ENCODE results near the gene HSPD1.

DNA sequence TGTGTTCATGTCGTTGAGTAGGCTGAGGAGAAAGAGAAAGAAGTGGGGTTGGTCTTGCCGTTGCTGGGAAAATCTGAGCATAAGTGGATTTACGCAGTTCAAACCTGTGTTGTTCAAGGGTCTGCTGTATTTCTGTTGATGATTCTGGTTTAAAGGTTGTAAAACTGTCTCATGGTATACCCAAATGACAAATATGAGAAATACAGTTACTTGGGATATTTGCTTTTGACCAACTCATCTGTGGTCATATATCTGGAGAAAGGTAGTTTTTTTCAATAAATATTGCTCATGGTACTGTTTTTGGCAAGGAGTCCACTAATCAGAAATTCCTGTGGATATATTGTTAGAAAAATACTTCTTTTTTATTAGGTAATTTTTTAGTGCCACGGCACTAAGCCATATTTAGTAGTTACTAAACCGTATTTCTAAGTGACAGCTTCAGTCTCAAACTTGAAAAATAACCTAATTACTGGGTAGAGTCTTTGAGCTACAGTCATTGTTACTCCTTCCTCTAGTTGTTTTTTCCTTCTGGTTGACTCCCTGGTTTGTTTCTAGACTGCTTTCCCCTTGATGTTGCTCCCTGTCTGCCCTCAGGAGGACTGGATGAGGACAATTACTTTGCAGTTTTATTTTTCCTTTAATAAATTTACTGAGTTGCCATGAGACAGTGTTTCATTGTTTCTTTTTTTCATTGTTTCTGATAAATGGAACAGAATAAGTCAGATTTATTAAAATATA is 47.7 kb upstream of the HSPD1 start:
- TF ChIP-seq ZNF143 (CRISPR knock-in tag; IDR thresholded peaks at IDR 0.05) (no peak), ZNF629 (CRISPR knock-in tag; conservative IDR thresholded peaks at IDR 0.05) (no peak), MYNN (CRISPR knock-in tag; IDR thresholded peaks at IDR 0.05; ENCODE audit: low read depth) (no peak), MXI1 (IDR thresholded peaks at IDR 0.05; ENCODE audit: borderline replicate concordance, low read depth, low read length) (no peak), HMG20A (CRISPR knock-in tag; IDR thresholded peaks at IDR 0.05; ENCODE audit: borderline replicate concordance) (no peak), HNRNPLL (IDR thresholded peaks at IDR 0.05; ENCODE audit: low read depth, low read length, poor library complexity, severe bottlenecking) (no peak)
- TF ChIP-seq, protein P1, sequence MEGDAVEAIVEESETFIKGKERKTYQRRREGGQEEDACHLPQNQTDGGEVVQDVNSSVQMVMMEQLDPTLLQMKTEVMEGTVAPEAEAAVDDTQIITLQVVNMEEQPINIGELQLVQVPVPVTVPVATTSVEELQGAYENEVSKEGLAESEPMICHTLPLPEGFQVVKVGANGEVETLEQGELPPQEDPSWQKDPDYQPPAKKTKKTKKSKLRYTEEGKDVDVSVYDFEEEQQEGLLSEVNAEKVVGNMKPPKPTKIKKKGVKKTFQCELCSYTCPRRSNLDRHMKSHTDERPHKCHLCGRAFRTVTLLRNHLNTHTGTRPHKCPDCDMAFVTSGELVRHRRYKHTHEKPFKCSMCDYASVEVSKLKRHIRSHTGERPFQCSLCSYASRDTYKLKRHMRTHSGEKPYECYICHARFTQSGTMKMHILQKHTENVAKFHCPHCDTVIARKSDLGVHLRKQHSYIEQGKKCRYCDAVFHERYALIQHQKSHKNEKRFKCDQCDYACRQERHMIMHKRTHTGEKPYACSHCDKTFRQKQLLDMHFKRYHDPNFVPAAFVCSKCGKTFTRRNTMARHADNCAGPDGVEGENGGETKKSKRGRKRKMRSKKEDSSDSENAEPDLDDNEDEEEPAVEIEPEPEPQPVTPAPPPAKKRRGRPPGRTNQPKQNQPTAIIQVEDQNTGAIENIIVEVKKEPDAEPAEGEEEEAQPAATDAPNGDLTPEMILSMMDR (CRISPR knock-in tag; IDR thresholded peaks at IDR 0.05): no peak
